Prostate gland (tissue), 2 donors: ENCODE data around the gene ASS1. TPM values are rescaled to one million over a fixed set of nuclear protein-coding genes. Genes with fewer than 3 reads are reported as not detected.

Experiments used
- DNase-seq: peaks from one replicate; pipeline ENCODE4 v3.0.0-alpha.2; 2019; ENCODE audit warnings: low spot score
- H3K27ac ChIP-seq, 2 donors: fragments of 200-600 bp; sonication (generic); 2 replicates each; pipeline ENCODE4 v1.5.1; 2017 to 2019
- H3K27me3 ChIP-seq: fragments of 200-600 bp; sonication (generic); replicated peaks from 2 replicates; pipeline ENCODE4 v1.5.1; 2019; ENCODE audit not compliant: insufficient read depth
- H3K36me3 ChIP-seq, 2 donors: fragments of 200-600 bp; sonication (generic); 1 replicate in 1 of 2; 2 replicates in 1 of 2; pipeline versions ENCODE4 v1.5.1 to v1.8.1; 2017 to 2019
- H3K4me1 ChIP-seq: fragments of 200-600 bp; sonication (generic); replicated peaks from 2 replicates; pipeline ENCODE4 v1.5.1; 2019
- H3K4me3 ChIP-seq, 2 donors: fragments of 200-600 bp; sonication (generic); 2 replicates each; pipeline ENCODE4 v1.5.1; 2017 to 2019
- H3K9me3 ChIP-seq: fragments of 200-600 bp; sonication (generic); 2 replicates; pipeline ENCODE4 v1.5.1; 2017
- POLR2A ChIP-seq: fragments of 450-650 bp; IDR thresholded peaks from one replicate; pipeline ENCODE4 v1.6.1; 2016; ENCODE audit warnings: antibody characterized with exemption, mild to moderate bottlenecking
- POLR2AphosphoS5 ChIP-seq: sonication (generic); formaldehyde crosslinking; IDR thresholded peaks from one replicate; pipeline ENCODE4 v1.6.1; 2017; ENCODE audit warnings: antibody characterized with exemption
- WGBS: methylation state at CpG from one replicate; pipeline ENCODE4 v1.1.5; 2018; 5-methylcytosine and 5-hydroxymethylcytosine counted together
- intact Hi-C: fragments of 100-400 bp; cut with DNase I; formaldehyde crosslinking; loops from one replicate; pipeline ENCODE4 v1.14.2; 2022
- total RNA-seq, 2 donors: library from RNA; depleted of rRNA; stranded (reverse); fragments of >200 nt; gene quantifications; one replicate each; pipeline ENCODE4 v1.1.0, GENCODE V29; 2016
- TF ChIP-seq, protein P1 (sequence below), 4 experiments: fragments of 200-600 bp in 2 of 4; fragments of 450-650 bp in 2 of 4; sonication (generic) in 2 of 4; IDR thresholded peaks; 1 replicate in 3 of 4; 2 replicates in 1 of 4; pipeline ENCODE4 v1.5.1; 2016 to 2019; ENCODE audit warnings: antibody characterized with exemption in 4 of 4, mild to moderate bottlenecking in 2 of 4, moderate library complexity in 2 of 4

Gene ASS1
- total RNA-seq, 2 donors from 2014 or later: 59.4 to 228 TPM

- WGBS: 89% methylated on average over 7 of the region's 7 CpGs
- Histone ChIP-seq H3K9me3 (no peaks in the 10 kb centered on the region), H3K4me1 (no peaks in the 10 kb centered on the region), H3K4me3 (no peak overlapping the region), H3K36me3 (no peaks in the 10 kb centered on the region), H3K27ac (no peak overlapping the region), H3K27me3 (no peaks in the 10 kb centered on the region)
- TF ChIP-seq POLR2A (no peak), POLR2AphosphoS5 (no peak)
- TF ChIP-seq, protein P1, sequence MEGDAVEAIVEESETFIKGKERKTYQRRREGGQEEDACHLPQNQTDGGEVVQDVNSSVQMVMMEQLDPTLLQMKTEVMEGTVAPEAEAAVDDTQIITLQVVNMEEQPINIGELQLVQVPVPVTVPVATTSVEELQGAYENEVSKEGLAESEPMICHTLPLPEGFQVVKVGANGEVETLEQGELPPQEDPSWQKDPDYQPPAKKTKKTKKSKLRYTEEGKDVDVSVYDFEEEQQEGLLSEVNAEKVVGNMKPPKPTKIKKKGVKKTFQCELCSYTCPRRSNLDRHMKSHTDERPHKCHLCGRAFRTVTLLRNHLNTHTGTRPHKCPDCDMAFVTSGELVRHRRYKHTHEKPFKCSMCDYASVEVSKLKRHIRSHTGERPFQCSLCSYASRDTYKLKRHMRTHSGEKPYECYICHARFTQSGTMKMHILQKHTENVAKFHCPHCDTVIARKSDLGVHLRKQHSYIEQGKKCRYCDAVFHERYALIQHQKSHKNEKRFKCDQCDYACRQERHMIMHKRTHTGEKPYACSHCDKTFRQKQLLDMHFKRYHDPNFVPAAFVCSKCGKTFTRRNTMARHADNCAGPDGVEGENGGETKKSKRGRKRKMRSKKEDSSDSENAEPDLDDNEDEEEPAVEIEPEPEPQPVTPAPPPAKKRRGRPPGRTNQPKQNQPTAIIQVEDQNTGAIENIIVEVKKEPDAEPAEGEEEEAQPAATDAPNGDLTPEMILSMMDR (IDR thresholded peaks at IDR 0.05): no peak
- DNase-seq: no peak
- intact Hi-C loops: no loop called here
Observed at GRCh38 chr9:130493021-130493420, 48.3 kb downstream of the ASS1 start.

DNA sequence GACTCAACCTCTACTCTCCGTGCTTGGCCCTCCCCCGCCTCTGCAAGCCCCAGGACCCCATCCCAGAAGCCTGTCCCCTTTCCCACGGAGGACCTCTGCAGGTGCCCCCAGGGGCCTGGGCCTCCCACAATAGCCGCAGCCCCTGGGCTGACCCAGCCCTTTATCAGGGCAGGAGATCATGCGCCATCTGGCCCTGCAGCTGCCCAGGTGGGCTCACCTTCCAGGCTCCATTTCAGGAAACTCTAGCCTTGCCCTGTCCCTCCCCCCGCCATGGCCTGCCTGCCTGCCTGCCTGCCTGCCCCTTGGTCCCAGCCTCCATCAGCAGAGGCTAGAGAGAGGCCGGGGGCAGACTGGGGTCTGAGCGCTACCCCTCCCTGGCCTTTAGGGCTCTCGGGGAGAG is 48.7 kb downstream of the ASS1 start:
- 84% methylated on average over 9 of the region's 9 CpGs for WGBS
- Histone ChIP-seq H3K9me3 (no peaks in the 10 kb centered on the region), H3K4me1 (no peaks in the 10 kb centered on the region), H3K27me3 (no peaks in the 10 kb centered on the region), H3K4me3 (no peak overlapping the region), H3K36me3 (no peaks in the 10 kb centered on the region), H3K27ac (no peak overlapping the region)
- DNase-seq: no peak
- TF ChIP-seq, protein P1 (IDR thresholded peaks at IDR 0.05): no peak
- no peak for TF ChIP-seq POLR2A
- TF ChIP-seq POLR2AphosphoS5: no peak
- intact Hi-C loops: no loop called here

DNA sequence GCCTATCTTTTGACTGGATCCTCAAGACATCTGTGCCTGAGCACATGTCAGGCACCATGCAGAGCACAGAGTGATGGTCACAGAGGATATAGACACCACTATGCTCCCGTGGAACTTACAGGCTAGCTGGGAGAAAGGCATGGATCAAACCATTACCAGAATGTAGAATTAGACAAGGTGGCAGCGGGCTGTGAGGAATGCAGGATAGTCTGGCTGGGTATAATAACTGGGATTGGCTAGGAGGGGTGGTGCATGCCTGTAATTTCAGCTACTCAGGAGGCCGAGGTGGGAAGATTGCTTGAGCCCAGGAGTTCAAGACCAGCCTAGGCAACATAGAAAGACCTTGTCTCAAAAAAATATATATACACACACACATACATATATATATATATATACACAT is 50.3 kb downstream of the ASS1 start:
- Histone ChIP-seq H3K27me3 (no peaks in the 10 kb centered on the region), H3K27ac (no peak overlapping the region), H3K4me3 (no peak overlapping the region), H3K36me3 (no peaks in the 10 kb centered on the region), H3K4me1 (peaks cover 2% of the 10 kb centered on the region), H3K9me3 (no peaks in the 10 kb centered on the region)
- intact Hi-C loops: no loop called here
- TF ChIP-seq POLR2AphosphoS5 (no peak), POLR2A (no peak)
- TF ChIP-seq, protein P1 (IDR thresholded peaks at IDR 0.05): no peak
- no peak for DNase-seq
- 100% methylated on average over 3 of the region's 3 CpGs for WGBS

GRCh38 chr9:130497139-130497538 is 52.4 kb downstream of the ASS1 start:
- no peak overlapping the region for H3K27ac ChIP-seq
- intact Hi-C loops: no loop called here
- WGBS: 85% methylated on average over 10 of the region's 10 CpGs
- TF ChIP-seq, protein P1 (IDR thresholded peaks at IDR 0.05): no peak
- no peak for TF ChIP-seq POLR2AphosphoS5
- no peak for TF ChIP-seq POLR2A
- H3K4me3 ChIP-seq: no peak overlapping the region
- peaks cover 4% of the 10 kb centered on the region for H3K4me1 ChIP-seq
- no peak for DNase-seq
- no peaks in the 10 kb centered on the region for H3K27me3 ChIP-seq
- no peaks in the 10 kb centered on the region for H3K9me3 ChIP-seq
- H3K36me3 ChIP-seq: no peaks in the 10 kb centered on the region

GRCh38 chr9:130498298-130498917 is 53.6 kb downstream of the ASS1 start:
- intact Hi-C loops: no loop called here
- 92% methylated on average over 7 of the region's 7 CpGs for whole genome bisulfite sequencing
- no peak for TF ChIP-seq POLR2A
- TF ChIP-seq POLR2AphosphoS5: no peak
- TF ChIP-seq, protein P1 (IDR thresholded peaks at IDR 0.05): no peak
- H3K4me3 ChIP-seq: no peak overlapping the region
- no peaks in the 10 kb centered on the region for H3K27me3 ChIP-seq
- no peaks in the 10 kb centered on the region for H3K36me3 ChIP-seq
- H3K9me3 ChIP-seq: no peaks in the 10 kb centered on the region
- peaks cover 4% of the 10 kb centered on the region for H3K4me1 ChIP-seq
- no peak overlapping the region for H3K27ac ChIP-seq
- DNase-seq: no peak
